RPMI7951 (cell line): Measurements from ENCODE around the gene GABARAP. TPM values are rescaled to one million over a fixed set of nuclear protein-coding genes. Genes with fewer than 3 reads are reported as not detected.

ENCODE experiments used
- DNase-seq: peaks from one replicate; pipeline ENCODE4 v3.0.0-alpha.2; 2012; ENCODE audit warnings: low read depth
- total RNA-seq: library from RNA; depleted of rRNA; stranded (reverse); fragments of >200 nt; shearing (Covaris generic); gene quantifications from 2 replicates; pipeline ENCODE4 v1.2.3, GENCODE V29; 2014; rRNA removed

The GABARAP gene
- 451 and 468 TPM in 2 replicates for total RNA-seq

DNA sequence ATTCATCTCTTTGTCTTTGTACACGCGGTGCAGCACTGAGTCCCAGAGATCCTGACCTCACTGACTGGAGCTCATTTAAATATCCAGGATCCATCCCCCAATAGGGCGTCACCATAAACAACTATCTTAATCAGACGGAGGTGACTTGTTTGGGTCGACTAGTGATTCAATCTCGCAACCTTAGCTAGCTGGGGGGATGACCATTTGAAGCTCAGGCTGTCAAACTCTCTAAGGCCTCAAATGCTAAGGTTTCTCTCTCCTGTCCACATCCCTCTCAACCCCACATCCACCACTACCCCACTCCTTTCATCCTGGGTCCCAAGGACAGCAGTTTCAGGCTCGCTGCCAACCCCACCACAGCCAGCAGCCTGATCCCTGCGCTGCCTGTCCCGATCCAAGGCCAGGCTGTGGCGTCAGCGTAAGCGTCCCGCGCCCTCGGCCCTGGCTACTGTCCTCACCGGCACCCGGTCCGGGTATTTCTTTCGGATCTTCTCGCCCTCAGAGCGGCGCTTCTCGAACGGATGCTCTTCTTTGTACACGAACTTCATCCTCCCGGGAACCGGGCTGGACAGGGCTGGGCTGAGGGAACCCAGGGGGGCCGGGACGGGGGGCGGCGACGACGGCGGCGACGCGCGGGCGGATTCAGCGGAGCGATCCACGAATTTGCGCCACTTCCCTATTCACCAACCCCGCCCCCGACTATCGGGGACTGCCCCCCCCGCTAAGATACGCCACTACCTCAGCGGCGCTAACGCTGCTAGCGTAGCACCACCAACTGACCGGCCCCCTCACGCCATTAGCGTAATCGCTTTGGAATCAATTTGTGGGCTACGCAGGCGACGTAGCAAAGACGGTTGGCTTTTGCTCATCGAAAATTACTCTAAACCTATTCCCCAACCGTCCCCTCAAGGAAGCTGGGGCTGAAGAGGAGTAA, at the start of gene GABARAP:
GABARAP (minus strand) TSS at position 667 of the 934 bp plus-strand sequence; CDS start at position 548, 119 bp downstream.
- DNase-seq: peak; percentile 87

DNA sequence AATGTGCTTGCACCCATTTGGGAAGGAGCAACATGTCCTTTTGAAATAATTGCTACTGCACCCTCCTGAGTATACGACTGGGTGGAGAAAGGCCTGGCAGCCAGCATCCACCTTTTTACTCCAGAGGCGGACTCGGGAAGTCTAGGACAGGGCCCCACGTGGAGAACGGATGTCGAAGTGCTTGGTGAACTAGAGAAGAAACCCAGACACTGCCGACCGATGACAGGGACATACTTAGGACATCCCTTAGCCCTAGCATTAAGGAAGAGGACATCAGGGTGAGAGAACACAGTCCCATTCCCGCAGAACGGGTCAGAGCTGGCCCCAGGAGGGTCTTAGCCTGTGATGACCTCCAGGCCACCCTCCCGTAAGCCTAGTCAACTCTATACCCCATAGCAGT, 48.4 kb upstream of the GABARAP start:
- DNase-seq: no peak

DNA sequence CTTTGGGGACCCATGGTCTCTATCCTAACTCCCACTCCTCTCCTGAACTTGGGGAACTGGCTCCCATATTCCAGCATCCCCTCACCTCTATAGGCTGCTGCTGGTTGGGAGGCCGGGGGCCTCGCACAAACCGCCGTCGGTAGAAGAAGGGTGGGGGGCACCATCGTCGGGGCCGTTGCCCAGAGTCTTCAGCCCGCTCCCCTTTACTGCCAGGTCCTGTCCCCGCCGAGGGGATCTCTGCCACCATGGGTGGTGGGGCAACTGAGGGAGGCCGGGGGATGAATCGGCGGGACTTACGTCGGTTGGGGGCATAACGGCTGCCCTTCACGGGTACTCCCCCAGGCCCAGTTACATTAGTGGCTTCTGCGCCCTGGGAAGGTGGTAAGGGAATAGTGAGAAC, 47.9 kb upstream of the GABARAP start:
- DNase-seq: no peak

DNA sequence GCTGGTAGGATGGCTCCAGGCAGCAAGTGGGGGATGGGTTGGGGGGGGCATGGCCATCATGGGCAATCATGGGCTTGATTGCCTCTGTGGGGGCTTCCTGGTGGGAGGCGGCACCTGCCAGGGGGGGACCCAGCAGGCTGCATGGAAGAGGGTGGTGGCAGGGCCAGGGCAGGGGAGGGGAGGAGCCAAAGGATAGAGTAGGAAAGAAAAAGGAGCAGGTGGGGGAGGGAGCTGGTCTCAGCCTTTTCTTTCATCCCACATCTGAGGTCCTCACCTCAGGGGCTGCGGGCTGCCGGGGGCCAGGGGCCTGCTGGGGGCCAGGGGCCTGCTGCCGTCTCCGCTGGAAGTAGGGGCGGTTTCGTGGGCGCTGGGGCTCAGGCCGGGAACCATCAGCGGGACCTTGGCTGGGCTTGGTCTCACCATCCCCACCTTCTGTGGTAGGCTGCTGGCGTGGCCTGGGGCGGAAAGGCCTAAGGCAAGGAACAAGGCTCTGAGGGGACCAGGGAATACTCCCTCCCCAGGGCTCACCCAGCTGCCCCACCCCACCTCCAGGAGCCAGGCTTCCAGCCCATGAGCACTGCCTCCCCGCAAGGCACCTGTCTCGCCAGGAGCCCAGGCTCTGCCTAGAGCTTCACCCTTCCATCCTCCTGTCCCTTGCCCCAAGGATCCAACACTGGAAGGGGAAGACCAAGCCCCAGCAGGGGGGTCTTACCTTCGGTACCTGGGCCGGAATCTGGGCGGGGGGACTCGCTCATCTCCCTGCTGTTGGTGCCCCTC, 47.2 kb upstream of the GABARAP start:
- no peak for DNase-seq

DNA sequence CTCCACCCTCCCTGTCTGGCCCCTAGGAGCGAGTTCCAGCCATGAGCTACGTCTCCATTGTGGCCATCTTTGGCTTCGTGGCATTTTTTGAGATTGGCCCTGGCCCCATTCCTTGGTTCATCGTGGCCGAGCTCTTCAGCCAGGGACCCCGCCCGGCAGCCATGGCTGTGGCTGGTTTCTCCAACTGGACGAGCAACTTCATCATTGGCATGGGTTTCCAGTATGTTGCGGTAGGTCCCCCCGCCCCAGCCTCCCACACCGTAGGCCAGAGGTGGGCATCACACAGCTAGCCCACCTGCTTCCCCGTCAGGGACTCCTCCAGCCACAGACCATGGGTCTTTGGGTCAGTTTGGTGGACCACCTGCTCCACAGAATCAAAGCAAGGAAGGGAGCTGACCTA, 43.4 kb upstream of the GABARAP start:
- no peak for DNase-seq

DNA sequence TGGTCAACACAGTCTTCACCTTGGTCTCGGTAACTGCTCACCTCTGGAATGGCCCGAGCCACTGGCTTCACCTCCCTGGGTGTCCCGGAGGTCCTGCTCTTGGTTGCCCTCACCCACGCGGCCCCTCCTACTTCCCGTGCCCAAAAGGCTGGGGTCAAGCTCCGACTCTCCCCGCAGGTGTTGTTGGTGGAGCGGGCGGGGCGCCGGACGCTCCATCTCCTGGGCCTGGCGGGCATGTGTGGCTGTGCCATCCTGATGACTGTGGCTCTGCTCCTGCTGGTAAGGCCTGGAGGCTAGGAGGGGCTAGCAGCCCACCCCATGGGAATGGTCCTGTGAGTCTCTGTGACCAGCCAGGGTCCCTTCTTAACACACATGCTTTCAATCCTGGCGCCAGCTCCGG, 42.7 kb upstream of the GABARAP start:
- no peak for DNase-seq

DNA sequence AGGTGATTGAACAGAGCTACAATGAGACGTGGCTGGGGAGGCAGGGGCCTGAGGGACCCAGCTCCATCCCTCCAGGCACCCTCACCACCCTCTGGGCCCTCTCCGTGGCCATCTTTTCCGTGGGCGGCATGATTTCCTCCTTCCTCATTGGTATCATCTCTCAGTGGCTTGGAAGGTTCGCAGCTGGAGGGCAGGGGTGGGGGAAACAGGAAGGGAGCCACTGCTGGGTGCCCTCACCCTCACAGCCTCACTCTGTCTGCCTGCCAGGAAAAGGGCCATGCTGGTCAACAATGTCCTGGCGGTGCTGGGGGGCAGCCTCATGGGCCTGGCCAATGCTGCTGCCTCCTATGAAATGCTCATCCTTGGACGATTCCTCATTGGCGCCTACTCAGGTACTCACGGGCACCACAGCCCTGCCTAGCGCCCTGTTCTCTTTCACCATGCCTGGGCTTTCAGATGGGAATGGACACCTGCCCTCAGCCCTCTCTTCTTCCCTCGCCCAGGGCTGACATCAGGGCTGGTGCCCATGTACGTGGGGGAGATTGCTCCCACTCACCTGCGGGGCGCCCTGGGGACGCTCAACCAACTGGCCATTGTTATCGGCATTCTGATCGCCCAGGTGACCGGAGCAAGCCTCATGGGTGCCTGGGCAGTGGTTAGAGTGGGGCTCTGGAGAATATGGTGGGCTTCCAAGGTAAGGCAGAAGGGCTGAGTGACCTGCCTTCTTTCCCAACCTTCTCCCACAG, 41.4 kb upstream of the GABARAP start:
- DNase-seq: no peak

DNA sequence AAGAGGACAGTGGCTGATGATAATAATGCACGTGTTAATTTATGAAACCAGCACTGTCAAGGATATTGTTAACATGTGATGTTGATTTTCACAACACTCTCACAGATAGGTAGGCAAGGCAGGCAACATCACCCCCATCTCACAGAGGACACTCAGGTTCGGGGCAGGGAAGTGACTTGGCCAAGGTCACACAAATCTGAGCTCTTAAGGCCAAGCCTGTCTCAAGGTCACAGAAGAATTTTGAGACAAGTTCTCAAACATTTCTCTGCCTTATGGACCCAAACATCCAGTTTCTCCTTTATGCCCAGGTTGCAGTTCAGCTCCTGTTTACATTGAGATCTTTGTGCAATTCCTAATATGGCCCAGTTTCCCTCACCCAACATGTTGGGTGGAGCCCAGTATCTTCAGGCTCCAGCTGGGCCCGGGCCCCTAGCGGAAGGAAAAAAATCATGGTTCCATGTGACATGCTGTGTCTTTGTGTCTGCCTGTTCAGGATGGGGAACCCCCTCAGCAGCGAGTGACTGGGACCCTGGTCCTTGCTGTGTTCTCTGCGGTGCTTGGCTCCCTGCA, 40.6 kb upstream of the GABARAP start:
- no peak for DNase-seq

DNA sequence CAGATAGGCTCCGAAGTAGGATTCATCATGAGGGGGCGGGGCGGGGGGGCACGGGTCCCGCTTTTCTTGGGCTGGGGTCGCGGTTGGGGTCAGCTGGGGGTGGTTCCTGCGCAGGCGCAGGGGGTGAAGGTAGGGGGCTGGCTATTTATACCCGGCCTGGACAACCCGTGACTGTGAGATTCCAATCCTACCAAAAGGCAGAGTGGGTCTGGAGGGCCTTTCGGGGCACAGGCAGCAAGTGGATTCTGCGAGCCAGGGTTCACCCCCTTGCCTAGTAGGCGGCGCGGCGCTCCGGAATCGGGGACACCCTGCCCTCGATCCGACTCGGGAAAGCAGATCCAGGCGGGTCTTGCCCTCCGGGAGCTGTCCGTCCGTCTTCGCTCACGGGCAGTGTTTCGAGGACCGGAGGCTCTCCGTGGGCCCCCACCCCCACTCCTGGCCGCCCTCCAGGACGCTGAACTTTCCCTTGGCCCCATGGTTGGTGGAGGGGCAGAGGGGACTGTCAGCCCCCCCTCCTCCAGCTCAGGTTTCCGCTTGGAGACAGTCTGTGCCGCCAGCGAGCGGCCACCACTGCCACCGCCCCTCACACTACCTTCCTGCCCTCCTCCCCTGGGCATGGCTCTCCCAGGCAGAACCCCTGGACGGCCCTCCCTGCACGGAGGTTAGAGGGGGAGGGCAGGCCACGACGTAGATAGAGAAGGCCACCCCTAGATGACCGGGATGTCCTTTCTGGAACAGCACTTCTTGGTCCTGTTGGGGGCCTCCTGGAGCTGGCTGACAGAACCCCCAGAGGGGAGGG, 39.9 kb upstream of the GABARAP start:
- no peak for DNase-seq

DNA sequence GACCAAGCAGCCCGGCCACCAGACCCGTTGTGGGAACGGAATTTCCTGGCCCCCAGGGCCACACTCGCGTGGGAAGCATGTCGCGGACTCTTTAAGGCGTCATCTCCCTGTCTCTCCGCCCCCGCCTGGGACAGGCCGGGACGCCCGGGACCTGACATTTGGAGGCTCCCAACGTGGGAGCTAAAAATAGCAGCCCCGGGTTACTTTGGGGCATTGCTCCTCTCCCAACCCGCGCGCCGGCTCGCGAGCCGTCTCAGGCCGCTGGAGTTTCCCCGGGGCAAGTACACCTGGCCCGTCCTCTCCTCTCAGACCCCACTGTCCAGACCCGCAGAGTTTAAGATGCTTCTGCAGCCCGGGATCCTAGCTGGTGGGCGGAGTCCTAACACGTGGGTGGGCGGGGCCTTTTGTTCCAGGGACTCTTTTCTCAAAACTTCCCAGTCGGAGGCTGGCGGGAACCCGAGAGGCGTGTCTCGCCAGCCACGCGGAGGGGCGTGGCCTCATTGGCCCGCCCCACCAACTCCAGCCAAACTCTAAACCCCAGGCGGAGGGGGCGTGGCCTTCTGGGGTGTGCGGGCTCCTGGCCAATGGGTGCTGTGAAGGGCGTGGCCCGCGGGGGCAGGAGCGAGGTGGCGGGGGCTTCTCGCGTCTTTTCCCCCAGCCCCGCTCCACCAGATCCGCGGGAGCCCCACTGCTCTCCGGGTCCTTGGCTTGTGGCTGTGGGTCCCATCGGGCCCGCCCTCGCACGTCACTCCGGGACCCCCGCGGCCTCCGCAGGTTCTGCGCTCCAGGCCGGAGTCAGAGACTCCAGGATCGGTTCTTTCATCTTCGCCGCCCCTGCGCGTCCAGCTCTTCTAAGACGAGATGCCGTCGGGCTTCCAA, 39.1 kb upstream of the GABARAP start, which contains the start of gene SLC2A4:
SLC2A4 (plus strand) TSS at position 645 of the 879 bp plus-strand sequence; CDS start at position 862, 217 bp downstream.
- DNase-seq: peak; percentile 87

DNA sequence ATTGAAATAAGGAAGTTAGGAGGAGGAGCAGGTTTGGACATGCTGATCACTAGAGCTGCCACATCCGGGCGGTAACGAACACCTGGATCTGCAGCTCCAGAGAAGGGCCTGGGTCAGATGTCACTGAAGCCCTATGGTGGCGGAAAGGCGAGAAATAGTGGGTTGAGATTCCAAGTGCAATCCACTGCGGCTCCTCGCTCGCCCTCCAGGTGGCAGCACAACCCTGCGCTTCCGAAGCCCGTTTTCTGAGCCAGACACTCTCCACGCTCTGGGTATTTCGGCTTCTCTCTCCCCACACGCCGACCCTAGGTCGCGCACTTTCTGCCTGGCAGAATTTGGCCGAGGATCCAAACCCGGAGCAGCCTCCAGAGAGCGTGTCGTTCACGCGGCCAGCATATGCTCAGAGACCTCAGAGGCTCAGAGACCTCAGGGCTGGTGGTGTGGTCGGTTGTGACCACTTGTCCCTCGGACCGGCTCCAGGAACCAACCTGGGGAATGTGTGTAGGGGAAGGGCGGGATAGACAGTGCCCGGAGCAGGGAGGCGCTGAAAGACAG, 38.3 kb upstream of the GABARAP start:
- DNase-seq: peak; percentile 69

DNA sequence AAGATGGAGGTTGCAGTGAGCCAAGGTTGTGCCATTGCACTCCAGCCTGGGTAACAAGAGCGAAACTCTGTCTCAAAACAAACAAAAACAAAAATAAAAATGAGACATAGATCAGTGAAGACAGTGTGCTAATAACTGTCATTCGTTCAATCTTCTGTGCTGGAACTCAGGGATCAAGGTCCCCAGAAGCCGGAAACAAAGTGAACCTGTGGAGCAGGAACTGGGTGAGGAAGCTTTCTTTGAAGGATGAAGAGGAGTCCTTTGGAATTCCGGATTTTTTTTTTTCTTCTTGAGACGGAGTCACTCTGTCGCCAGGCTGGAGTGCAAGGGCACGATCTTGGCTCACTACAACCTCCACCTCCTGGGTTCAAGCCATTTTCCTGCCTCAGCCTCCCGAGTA, 37.2 kb upstream of the GABARAP start:
- DNase-seq: no peak

DNA sequence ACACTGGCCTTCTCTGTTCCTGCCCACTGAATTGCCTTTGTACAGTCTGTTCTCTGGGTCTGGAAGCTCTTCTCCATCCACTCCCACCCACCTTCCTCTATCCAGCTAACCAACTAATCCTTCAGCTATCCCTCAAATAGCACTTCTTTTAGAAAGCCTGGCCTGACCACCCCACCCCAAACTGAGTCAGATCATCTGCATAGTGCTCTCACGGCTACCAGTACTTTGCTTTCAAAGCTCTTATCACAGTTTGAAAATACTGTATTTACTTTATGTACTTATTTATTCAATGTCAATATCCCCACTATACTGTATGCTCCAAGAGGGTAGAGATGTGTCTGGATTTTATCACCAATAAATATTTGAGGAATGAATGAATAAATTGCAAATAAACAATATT, 24.5 kb upstream of the GABARAP start:
- DNase-seq: no peak

DNA sequence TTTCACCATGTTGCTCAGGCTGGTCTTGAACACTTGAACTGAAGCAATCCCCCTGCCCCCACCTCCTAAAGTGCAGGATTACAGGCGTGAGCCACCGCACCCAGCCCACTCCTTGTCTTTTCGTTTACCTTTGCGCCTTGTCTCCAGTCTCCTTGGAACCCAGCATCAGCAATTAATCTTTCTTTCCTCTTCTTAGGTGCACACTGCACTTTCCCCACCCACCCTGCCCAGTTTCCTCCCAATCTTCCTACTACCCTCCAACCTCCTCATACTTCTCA, 21.5 kb upstream of the GABARAP start:
- DNase-seq: no peak

DNA sequence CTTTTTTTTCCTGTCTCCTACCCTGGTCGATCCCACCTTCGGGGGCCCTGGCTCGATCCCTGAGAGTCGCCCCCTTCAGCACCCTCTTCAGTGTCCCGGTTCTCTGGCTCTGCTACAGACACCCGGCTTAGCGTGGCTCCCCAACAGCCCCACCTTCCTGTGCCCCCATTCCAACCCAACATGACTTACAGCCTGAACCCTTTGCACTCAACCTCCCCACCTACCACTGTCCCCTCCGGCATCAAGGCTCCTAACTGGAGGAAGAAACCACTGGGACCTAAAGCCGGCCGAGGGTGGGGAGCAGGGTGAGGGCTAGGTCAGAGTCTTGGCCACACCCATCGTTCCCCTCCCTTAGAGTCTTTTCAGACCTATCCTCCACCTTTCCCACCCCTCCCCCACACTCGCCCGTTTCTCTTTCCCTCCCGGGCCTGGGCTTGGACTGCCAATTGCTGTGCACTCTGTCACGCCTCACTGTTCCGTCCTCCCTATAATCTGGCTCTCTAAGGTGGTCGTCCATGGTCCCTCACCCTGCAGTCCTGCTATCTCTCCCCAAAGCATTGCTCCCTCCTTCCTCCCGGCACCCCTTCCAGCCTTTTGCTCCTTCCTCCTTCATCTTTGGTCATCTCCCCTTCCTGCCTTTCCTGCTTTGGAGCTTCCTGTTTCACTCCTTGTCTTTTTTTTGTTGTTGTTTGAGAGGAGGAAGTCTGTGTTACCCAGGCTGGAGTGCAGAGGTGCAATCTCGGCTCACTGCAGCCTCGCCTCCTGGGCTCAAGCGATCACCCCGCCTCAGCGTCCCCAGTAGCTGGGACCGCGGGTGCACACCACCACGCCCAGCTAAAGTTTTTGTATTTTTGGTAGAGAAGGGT, 20.9 kb upstream of the GABARAP start:
- no peak for DNase-seq

DNA sequence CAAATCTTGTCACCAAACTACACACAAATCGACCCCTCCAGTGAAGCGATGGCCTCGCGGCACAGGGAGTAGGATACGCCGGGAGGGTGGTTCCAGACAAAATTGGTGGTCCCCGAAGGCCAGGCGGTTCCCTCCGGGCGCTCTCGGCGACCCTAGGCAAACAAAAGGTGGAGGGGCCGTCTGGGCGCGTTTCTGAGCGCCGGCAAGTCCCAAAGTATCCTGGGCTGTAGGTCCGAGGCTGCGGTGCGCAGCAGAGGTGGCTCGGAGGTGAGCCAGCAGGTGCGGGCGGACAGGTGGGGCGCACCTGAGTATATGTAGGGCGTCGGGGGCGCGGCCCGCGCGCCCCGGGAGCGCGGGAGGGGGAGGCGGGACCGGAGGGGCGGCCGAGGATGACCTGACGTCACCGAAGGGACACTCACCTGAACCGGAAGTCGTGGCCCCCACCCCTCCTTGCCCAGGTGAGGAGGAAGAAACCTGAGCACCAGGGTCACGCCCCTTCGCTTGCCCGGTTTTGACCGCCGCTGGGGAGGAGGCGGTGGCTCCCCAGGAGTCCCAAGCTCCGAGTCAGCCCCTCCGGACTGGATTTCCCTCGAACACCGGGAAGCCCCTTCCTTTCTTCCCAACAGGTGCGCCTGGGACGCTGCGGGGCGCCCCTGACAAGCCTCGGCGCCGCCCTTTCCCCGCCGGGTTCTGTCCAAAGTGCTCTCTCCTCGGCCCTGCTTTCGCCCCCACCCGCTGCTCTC, 20.1 kb upstream of the GABARAP start, which contains the start of gene CLDN7:
CLDN7 (minus strand) TSS at position 287 of the 743 bp plus-strand sequence. CDS start 435 bp downstream, outside the sequence.
- DNase-seq: no peak

DNA sequence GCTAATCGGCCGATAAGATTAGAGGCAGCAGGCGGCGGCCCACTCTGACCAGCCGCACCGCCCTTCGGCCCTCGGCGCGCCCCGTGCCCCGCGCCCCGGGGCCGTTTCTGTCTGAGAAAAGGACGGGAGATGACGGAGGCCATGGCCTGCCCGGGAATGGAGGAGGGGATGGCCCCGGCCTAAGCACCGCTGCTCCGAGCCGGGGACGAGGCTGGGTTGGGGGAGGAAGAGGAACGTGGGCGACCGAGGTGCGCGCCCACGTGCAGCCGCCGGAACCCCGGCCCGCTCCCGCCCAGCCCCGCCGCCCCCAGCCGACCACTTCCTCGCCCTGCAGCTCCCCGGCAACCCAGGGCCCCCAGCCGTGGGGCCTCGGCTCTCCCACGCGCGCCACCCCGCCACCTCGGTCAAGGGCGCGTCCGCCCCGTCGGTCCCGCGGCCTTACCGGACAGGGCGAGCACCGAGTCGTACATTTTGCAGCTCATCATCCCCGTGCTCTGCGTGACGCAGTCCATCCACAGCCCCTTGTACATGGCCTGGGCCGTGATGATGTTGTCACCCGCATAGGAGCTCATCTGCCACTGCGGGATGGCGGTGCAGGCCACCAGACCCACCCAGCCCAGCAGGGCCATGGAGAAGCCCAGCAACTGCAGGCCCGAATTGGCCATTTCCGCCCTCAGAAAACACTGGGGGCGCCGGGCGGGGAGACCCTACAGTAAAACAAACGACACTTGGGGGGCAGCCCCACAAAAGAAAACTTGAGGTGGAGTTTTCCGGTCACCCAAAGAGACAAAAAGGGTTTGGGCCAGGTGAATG, 19.3 kb upstream of the GABARAP start:
- no peak for DNase-seq
